Fibroblast of the aortic adventitia (primary cell): ENCODE results near the gene ARAP1. TPM values are rescaled to one million over a fixed set of nuclear protein-coding genes. Genes with fewer than 3 reads are reported as not detected.

Source experiments
- DNase-seq: peaks from one replicate; pipeline ENCODE4 v3.0.0-alpha.2; 2010; ENCODE audit warnings: low read depth
- H3K4me3 ChIP-seq: 2 replicates; pipeline ENCODE4 v1.5.1; 2011; ENCODE audit warnings: low read depth, mild to moderate bottlenecking, control low read depth, low read length, moderate library complexity
- CTCF ChIP-seq: IDR thresholded peaks from 2 replicates; pipeline ENCODE4 v1.5.1; 2011; ENCODE audit warnings: mild to moderate bottlenecking, low read length, control low read depth, inconsistent platforms; ENCODE audit not compliant: insufficient read depth
- small RNA-seq: library from RNA; depleted of rRNA; stranded (forward); fragments of <200 nt; gene quantifications from one replicate; pipeline ENCODE3, GENCODE V24; 2012
- total RNA-seq: library from RNA; depleted of rRNA; stranded (reverse); fragments of >200 nt; gene quantifications from 2 replicates; pipeline ENCODE4 v1.2.3, GENCODE V29; 2012; ENCODE audit warnings: low replicate concordance

ARAP1 gene
- total RNA-seq, 1 donor, result 66.9 TPM

GRCh38 chr11:72639502-72640375 is 112.5 kb downstream of the ARAP1 start:
- DNase-seq, result no peak
- no peak for TF ChIP-seq CTCF
- no peak overlapping the region for H3K4me3 ChIP-seq

- no peak overlapping the region for H3K4me3 ChIP-seq
- no peak for DNase-seq
- no peak for TF ChIP-seq CTCF
These were observed 114.3 kb downstream of the ARAP1 start for GRCh38 chr11:72637926-72638325.

- TF ChIP-seq CTCF, result no peak
- no peak for DNase-seq
These were observed 115.0 kb downstream of the ARAP1 start for GRCh38 chr11:72637198-72637597.

GRCh38 chr11:72636376-72636775 is 115.8 kb downstream of the ARAP1 start:
- no peak for TF ChIP-seq CTCF
- no peak for DNase-seq
- H3K4me3 ChIP-seq, result no peak overlapping the region

More at GRCh38 chr11:72637198-72637597, 115.0 kb downstream of the ARAP1 start:
- no peak overlapping the region for H3K4me3 ChIP-seq

GRCh38 chr11:72635933-72636332 is 116.3 kb downstream of the ARAP1 start:
- no peak overlapping the region for H3K4me3 ChIP-seq
- no peak for DNase-seq
- TF ChIP-seq CTCF, result no peak

GRCh38 chr11:72635309-72635915 is 116.8 kb downstream of the ARAP1 start:
- no peak overlapping the region for H3K4me3 ChIP-seq
- TF ChIP-seq CTCF, result no peak
- DNase-seq, result no peak

Small RNA genes within 50 kb of the gene (small RNA-seq; reads per million reads assigned to genes)
- gene MIR4692, result not detected
- gene RF00019, result not detected

Other genes with a start within 250 kb of the ARAP1 start
- 0.41 TPM in 1 of 2 replicates, not detected in the other for gene PDE2A, start 78.0 kb downstream of the ARAP1 start, total RNA-seq
- 21.4 and 33.3 TPM in 2 replicates for gene STARD10, start 41.6 kb upstream of the ARAP1 start, total RNA-seq
- gene ATG16L2, start 62.0 kb upstream of the ARAP1 start, total RNA-seq, result 9.1 and 12.4 TPM in 2 replicates